ENCODE data around the gene ATP2A3.

Gene ATP2A3

DNA sequence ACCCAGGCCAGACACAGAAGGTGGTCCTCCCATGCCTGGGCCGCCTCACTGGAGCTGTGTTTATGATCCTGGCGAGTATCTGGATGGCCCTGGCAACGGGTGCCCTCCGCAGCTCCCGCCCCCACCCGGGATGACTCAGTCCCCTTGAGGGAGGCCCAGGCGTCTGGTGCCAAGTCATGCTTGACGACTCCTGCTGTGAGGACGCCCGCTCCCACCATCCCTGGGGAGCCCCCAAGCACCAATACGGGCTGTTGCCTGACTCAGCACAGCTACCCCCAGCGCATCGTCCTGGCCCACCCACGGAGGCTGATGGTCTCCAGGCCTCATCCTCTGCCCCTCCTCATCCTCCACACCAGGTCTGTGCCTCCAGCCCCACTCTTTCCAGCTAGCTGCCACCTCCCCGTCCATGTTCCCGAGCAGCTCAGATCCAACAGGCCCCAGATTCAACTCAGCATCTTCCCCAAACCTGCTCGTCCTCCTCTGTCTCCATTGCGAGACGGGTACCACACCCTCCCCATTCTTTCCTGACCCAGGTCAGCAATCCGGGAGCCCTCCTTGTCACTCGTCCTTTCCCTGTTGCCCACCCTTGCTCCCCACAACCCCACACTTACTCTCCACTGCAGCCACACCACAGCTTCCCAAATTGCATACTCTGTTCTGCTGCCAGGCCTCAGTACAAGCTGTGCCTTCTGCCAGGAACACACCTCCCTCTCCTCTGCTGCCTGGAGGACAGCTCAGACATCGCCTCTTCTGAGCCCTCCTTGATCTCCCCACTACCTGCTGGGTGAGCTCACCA is 74.0 kb downstream of the ATP2A3 start:
- no peak for DNase-seq (ENCODE audit: low spot score)

DNA sequence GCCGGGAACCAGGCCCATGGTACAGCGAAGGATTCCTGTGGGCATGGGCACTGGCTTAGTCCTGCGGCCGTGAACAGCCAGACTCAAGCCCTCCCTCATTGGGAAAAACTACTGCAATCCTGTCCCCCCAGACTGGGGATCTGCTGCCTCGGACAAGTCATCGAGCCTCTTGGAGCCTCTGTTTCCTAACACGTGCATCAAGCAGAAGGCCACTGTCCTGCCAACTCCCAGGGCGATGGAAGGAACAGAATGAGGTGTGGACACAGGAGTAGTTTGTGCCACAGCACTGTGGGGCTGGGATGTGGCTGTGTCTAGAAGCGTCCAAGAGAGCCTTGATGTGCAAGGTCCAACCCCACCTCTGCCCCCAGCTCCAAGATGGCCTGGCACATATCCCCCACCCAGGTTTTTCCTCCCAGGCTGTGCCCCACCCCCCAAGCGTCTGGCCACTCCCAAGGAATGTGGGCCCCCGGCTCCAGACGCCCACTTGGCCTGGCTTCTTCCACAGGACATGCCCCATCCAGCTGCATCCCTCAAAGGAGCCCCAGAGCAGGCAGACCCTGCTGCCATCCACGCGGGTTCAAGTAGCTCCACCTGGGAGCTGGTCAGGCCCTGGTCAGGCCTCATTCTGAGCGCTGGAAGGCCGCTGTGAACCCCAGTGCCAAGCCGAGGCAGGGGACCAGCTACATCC is 74.8 kb downstream of the ATP2A3 start:
- DNase-seq (ENCODE audit: low spot score), result no peak

DNA sequence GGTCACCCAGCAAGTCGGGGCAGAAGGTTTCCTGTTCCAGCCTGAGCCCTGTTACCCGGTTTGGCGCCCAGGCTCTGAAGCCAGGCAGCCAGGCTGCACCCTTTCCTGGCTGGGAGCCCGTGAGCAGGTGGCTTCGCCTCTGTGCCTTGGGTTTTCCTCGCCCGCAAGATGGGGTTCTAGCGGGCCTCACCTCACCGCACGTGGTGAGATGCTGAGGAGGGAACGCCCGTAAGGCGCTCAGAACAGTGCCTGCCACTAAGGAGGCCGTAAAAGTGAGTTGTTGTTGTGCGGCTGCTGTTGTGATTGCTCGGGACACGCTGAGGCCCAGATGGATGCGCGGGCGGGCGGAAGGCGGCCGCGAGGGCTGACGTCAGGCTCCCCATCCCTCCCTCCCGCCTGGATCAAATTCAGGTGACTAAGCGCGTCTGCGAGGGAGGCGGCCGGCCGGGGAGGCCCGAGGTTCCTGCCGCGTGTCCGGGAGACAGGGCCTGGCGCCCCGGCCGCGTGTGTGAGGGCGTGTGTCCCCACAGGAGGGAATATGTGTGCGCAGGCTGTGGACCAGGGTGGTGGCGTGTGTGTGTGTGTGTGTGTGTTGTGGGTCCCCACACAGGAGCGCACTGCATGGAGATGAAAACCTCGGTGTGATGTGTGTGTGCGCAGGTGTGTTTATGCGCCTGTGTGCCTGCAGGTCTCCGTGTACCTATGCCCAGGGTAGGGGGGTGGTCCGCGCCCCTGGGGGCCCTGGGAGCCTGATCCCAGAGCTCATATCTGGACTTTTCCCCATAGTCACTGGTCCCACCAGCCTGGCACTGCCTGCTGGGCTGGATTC is 75.7 kb downstream of the ATP2A3 start:
- no peak for DNase-seq (ENCODE audit: low spot score)

DNA sequence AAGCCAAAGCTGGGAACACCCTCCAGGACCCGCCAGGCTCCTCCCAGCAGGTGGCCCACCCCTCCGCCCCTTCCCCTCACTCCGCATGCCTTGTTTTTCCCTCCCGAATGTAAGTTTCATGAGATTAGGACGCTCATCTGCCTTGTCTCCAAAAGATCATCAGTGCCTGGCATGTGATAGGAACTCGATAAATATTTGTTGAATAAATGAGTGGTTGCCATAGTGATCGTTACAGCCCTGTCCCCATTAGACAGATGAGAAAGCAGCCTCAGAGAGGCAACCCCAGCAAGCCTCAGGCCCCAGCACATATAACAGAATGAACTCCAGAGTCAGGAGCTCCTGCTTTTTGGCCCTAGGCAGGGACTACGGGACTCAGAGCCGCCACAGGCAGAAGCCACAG is 76.4 kb downstream of the ATP2A3 start:
- no peak for DNase-seq (ENCODE audit: low spot score)

DNA sequence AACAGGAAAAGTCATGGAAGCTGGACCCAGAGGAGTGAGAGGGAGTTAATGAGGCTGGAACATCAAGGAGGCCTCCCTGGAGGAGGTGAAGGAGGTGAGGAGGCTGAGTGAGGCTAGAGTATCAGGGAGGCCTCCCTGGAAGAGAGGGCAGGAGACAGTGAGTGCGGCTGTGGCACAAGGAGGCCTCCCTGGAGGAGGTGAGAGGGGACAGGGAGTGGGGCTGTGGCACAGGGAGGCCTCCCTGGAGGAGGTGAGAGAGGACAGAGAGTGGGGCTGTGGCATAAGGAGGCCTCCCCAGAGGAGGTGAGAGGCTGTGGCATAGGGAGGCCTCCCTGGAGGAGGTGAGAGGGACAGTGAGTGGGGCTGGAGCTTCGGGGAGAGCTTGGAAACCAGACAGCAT is 76.8 kb downstream of the ATP2A3 start:
- no peak for DNase-seq (ENCODE audit: low spot score)

DNA sequence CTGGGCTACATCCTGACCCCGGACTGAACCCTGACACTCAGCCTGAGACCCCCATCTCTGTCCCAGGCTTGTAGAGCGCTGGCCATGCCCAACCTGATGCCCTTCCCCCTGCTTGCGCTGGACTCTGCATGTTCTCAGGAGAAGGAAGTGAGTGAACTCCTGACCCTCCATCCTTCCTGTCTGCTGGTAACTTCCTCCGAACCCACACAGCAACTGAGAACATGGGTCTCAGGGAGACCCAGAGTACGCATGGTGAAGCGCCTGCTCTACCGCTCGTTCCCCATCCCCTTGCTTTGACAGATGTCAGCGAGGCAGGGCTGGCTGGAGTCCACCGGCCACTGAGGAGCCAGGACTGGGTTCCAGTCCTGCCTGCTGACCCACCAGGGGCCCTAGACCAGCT is 77.5 kb downstream of the ATP2A3 start:
- DNase-seq (ENCODE audit: low spot score), result no peak

DNA sequence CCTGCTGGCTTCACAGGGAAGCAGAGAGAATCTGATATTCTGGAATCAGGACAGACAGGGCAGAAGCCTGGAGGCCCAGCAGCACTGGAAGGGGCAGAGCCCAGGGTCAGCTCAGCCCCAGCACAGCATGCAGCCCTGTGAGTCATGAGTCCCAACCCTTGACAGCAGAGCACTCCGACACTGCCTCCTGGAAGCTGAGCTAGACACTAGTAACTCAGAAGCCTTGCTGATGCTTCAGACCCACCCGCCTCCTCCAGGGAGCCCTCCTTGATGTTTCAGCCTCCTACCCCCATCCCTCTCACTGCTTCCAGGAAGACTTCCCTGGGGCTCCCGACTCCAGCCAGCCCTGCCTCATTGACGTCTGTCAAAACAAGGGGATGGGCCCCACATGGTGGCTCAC is 78.3 kb downstream of the ATP2A3 start:
- no peak for DNase-seq (ENCODE audit: low spot score)

DNA sequence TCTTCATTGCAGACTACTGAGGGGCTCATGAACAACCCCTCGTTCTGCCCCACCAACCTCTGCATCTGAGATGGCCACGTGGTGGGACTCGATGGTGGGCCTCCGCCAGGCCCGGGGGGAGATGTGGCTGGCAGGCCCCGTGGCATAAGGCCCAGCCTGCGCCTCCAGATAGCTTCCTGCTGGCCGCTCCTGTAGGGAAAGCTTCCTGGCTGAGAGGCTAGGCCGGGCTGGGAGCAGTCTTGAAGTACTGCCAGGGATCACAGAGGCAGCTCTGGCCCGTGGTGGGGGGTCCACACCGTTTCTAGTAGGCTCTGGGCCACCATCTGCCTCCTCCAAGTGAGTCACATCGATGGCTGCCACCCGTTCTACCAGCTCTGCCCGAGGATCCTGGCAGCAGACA is 79.0 kb downstream of the ATP2A3 start:
- DNase-seq (ENCODE audit: low spot score), result no peak

DNA sequence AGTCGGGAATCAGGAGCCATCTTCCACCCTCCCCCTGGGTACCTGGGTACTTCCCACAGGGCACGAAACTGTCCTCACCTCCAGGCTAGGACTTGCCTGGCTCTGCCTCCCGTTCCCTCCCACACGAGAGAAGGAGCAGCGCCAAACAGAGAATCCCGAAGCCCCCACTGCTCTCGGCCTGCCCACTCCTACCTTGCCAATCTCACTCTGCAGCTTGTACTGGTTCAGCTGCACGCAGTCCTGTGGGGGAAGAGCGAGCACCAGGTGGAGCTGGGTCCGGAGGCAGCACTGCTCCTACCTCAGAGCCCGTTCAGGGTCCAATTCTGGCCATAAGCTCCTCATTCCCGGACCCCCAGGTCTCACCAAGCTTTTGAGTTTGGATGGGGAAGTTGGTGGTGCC is 80.0 kb downstream of the ATP2A3 start:
- DNase-seq (ENCODE audit: low spot score), result no peak

DNA sequence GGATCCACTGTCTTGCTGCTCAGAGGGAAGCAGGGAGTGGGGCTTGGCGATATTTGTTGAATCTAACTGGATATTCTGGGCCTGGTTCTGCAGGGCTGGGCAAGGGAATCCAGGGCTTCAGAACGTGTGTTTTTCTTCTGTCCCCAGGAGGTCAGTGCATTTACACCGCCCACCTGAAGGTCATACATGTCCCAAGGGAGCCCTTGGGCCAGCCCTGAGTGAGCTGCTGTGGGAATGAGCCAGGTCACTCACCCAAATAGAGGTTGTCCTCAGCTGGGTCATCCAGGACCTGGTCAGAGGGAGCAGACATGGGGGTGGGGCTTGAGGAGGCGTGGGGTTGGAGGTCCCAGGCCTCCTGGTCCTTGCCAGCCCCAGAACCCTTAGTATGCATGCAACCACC is 82.0 kb downstream of the ATP2A3 start:
- peak; percentile 41 for DNase-seq (ENCODE audit: low spot score)

DNA sequence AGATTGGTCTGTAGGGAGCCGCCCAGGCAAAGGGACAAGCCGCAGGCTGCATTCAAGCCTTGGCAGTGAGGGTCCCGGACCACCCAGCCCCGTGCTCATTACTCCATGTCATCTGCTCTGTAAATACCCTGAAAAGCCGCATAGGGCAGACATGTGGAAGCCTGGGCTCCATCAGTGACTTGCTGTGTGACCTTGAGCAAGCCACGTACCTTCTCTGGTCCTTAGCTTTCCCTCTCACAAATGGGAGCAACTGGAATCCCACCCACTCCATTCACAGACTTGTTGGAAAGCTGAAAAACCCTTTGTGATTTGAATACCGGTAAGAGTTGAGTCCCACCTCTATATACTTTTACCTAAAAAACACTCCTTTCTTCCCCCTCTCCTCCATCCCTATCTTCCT is 83.3 kb downstream of the ATP2A3 start:
- no peak for DNase-seq (ENCODE audit: low spot score)

DNA sequence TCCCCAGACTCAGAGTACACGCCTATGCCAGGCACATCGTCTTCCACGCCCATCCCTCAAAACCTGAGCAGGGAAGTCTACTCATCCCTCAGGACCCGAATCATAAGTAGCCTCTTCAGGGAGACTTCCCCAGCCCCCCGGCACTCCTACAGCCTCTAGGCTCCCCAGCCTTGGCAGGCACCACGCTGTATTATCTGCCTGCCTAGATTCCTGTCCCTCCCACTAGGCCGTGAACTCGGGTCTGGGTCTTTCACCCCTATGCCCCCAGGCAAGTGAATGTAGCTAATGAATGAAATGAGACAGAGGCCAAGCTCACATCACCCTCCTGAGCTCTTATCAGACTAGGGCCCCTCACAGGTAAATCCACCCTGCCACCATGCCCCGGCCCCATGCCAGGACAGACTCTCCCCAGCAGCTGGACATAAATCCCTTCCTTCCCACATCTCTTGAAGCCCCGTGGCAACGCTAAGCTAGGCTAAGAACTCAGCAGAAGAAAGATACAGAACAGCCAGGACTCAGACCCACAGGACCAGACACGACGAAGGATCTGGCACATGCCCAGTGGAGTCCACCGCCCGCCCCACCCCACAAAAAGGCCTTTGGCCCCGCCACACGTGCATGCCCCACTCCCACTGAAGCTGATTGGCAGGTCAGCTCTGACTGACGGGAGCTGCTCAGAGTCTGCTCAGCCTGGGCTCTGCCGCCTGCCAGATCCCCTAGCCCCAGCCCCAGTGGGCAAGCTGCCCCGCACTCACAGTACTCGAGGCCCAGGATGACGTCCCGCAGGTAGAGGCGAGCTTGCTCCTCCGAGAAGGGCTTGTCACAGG is 84.4 kb downstream of the ATP2A3 start:
- DNase-seq (ENCODE audit: low spot score), result no peak

DNA sequence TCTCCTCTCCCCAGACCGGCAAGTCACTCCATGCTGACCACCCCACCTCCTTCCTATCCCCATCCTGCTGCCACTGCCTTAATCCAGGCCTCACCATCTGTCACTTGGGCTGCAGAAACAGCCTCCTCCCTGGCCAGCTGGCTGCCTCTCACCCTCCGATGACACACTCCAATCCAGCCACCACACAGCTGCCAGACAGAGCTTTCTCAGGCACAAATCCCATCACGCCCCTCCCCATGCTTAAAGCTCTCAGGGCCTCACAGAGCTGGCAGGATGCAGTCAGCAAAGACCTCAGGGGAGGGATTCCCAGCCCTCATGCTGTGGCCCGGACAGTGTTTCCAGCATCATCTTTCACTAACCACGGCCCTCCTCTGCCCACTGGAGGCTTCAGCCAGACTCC is 85.1 kb downstream of the ATP2A3 start:
- no peak for DNase-seq (ENCODE audit: low spot score)

DNA sequence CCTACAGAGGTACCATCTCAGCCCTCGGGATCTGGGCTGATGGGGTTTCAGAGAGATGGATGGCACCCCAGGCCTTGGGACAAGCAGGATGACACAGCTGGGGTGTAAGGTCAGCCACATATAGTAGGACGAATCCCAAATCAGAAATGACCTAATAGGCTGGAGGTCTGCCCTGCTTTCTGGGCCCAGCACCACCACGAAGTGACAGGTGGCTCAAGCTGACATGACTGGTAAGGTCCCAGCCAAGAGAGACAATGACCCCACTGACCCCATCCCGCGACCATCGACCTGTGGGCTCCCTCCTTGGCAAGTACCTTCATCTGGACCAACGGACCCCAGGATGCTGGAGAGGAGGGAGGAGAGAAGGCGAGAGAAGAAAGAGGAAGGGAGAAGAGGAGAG is 87.0 kb downstream of the ATP2A3 start:
- no peak for DNase-seq (ENCODE audit: low spot score)

DNA sequence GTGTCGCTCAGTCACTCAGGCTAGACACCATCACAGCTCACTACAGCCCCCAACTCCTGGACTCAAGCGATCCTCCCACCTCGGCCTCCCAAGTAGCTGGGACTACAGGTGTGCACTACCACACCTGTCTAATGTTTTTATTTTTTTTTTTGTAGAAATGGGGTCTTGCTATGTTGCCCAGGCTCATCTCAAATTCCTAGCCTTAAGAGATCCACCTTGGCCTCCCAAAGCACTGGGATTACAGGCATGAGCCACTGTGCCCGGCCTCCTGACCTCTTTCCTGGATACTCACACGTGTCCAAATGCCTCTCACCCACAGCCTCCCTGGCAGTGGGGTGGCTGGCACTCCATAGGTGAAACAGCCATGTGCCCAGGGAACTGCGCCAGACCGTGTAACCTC is 88.9 kb downstream of the ATP2A3 start:
- DNase-seq (ENCODE audit: low spot score), result no peak
